Measurements from ENCODE around the gene BCL2L14.

The BCL2L14 gene, protein sequence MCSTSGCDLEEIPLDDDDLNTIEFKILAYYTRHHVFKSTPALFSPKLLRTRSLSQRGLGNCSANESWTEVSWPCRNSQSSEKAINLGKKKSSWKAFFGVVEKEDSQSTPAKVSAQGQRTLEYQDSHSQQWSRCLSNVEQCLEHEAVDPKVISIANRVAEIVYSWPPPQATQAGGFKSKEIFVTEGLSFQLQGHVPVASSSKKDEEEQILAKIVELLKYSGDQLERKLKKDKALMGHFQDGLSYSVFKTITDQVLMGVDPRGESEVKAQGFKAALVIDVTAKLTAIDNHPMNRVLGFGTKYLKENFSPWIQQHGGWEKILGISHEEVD

DNA sequence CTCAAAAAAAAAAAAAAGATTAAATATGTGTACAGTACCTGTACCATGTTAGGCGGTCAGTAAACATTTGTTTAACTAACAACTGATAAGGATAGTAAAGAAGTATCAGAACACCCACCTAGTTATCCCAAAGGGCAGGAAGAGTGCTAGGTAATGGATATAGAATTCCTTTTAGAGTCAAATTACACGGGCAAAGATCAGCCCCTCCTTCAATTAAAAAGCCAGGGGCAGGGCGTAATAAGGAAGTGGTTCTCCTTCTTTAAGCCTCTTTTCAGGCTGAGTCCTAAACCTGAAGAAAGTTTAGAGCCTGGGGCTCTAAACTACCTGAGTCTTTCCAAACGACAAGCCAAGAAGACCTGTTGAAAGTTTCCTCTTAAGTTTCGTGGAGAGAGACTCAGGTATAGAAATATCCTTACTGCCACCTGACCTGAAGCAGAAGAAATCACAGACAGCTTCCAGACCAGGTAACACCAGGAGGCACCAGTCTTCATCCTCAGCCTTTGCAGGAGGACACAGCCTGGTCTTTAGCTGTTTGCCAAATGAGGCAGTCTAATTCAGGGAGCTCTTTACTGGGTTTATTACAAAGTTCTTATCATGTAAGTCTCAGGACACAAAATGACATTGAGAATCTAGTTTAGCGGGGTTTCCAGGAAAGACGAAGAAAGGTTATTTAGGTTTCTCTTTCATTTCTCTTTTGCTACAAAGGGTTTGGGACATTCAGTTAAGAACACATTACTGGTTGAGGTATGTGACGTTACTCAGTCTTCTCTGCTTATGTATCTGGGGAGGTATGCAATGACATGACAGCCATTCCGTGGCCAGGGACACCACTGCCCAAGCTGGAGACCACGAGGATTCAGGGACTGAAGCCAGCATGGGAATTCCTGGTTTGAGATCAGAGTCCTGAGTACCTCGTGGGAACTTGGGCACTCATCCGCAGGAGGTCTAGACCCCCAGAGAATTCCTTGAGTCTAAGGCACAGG is at the start of gene BCL2L14:
Gene BCL2L14, plus strand, starts transcription at position 266 of the 983 bp plus-strand sequence. CDS start 8,367 bp downstream, outside the sequence.
- DNase-seq (ENCODE audit: low read depth in 2 of 2), result peak in 1 of 2 donors; percentile 3

DNA sequence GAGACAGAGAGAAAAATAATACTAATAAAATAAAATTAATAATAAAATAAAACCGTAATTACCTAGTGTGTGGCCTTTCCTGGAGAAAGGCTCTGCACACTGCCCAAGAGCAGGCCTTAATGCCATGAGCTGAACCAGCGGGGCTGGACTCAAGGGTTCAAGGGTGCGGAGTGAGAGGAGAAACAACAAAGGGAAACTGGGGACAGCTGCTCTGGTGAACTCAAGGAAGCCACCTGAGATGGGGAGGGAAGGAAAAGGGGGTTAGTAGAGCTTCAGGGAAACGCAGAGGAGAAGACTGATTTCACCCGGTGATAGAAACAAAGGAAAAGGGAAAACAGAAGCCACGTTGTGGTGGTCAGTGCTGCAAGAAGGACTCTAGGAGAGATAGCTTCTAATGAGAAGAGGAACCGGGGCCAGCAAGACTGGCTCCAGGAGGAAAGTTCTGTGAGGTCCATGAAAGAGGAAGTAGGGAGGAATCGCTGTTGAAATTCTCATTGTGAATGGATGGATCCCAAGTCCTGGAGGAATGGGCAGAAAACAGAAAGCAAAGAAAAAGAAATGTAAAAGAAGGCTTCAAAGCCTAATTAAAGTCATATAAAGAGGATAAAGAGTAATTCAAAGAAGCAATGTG is 48.3 kb upstream of the BCL2L14 start:
- no peak for DNase-seq (ENCODE audit: low read depth in 2 of 2)

DNA sequence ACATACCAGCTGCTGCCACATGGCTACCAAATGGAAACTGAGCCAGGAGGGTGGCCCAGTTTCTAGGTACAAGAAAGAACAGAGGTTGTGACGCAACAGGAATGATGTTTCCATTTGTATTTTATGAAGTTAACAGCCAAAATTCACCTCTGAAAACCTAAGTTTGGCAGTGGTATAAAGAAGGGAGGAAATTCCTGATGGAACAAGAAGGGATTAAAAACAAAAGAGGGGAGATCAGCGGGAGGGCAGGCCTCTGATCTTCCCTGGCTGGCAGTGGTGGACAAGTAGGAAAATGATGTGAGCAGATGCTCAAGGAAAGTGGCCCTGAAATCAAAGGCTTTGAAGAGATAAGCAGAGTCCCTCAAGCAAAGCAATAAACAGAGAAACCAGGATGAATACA is 47.3 kb upstream of the BCL2L14 start:
- DNase-seq (ENCODE audit: low read depth in 2 of 2), result no peak

DNA sequence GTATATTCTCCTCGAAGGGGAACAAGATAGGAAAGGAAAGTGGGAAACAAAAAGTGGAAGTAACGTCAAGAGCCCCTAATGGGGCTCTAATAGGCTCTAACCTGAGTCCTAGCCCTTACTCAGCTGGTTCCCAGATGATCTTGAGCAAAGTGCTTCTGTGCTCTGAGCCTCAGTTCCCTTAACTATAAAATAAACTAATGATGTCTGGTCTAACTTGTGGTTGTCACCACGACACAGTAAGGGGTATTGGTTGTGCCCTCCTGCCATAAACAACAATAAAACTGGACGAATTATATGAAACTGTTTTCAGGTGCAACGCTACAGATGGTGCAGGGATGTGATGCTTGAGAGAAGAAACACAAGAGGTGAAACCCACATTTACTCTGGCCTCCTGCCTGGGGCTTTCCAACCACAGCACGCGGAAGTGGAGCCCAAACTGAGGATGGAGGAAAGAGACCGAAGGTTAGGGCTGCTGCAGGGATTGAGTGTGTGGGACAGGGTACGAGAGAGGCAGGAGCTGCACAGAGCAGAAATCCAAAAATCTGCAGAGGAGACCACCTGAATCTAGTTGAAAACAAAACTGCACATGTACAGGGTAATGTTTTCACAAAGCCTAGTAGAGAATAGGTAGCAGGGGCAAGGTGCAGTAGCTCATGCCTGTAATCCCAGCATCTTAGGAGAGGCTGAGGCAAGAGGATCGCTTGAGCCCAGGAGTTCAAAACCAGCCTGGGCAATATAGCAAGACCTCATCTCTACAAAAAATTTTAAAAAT is 45.6 kb upstream of the BCL2L14 start:
- no peak for DNase-seq (ENCODE audit: low read depth in 2 of 2)

DNA sequence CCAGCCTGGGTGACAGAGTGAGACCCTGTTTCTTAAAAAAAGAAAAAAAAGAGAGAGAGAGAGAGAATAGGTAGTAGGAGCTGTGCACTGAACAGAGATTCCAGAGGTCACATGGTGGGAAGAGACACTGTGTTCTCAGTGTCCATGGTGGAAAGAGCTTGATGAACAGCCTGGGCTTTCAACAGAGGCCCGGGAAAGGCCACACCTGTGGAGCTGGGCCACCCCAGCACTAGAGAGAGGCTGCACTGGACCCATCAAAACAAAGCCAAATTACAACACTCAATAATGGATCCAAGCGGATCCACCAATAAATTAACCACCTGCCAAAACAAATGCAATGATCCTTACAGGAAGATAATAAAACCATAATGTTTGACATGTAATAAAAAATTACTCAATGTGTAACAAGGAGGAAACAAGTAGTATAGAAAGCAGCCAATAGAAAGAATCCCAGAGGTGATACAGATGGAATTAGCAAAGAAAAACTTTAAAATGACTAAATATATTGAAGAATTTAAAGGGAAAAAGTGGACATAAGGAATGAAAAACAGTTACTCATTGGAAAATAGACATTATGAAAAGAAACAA is 44.8 kb upstream of the BCL2L14 start:
- no peak for DNase-seq (ENCODE audit: low read depth in 2 of 2)

DNA sequence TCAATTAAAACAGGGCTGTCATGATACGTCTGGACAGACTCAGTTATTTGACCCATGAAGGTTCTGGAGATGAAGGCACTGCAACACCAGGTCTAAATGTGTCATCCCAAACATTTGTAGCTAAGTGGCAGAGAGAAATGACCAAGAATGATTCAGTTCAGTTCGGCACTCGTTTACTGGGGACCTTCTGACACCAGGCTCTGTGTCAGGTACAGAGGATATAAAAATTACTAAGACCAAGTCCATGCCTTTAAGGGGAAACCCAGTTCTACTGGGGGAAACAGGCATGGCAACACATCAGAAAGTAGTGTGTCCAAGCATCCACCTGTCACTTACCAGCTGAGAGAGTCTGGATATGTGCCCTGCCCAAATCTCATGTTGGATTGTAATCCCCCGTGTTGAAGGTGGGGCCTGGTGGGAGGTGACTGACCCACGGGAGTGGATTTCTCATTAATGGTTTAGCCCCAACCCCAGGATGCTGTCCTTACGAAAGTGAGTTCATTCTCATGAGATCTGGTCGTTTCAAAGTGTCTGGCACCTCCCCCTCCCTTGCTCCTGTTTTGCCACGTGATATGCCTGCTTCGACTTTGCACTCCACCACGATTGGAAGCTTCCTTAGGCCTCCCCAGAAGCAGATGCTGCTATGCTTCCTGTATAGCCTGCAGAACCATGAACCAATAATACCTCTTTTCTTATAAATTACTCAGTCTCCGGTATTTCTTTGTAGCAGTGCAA is 41.9 kb upstream of the BCL2L14 start:
- no peak for DNase-seq (ENCODE audit: low read depth in 2 of 2)

DNA sequence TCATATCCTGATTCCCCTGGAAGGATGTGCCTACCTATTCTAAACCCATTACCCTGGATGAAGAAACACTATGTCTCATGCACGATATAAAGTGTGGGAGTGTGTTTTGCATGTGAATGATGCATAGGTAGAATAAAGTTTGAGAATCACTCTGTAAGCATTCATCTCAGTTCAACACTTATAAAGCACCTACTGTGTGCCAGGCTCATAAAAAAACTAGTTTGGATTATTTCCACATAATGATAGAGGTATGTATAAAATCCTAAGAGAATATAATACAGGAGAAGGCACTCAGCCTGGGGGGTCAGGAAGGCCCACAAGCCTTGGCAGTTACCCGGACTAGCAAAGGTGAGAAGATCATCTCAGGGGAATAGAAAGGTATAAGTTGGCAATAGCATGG is 41.1 kb upstream of the BCL2L14 start:
- no peak for DNase-seq (ENCODE audit: low read depth in 2 of 2)

DNA sequence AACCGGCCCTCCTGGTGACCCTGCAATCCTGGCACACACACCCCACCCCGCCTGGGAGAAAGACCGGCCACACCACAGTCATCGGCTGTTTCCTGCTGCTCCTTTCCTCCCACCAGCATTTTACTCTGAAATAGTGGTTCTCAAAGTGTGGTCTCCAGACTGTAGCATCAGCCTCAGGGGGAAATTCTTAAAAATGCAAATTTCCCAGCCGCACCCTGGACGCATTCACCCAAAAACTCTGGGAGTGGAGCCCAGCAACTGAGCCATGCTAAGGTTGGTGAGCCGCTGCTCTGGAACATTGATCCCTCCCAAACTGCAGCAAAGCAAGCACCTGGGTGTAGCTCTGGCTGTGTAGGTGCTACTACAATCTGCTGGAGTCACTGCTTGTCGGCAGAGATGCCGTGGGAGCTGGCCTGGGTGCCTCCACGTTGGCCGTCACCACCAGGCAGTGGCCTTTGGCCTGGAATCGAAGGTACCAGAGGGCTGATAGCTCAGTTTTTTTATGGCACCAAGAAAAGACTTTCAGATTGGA is 38.4 kb upstream of the BCL2L14 start:
- no peak for DNase-seq (ENCODE audit: low read depth in 2 of 2)

DNA sequence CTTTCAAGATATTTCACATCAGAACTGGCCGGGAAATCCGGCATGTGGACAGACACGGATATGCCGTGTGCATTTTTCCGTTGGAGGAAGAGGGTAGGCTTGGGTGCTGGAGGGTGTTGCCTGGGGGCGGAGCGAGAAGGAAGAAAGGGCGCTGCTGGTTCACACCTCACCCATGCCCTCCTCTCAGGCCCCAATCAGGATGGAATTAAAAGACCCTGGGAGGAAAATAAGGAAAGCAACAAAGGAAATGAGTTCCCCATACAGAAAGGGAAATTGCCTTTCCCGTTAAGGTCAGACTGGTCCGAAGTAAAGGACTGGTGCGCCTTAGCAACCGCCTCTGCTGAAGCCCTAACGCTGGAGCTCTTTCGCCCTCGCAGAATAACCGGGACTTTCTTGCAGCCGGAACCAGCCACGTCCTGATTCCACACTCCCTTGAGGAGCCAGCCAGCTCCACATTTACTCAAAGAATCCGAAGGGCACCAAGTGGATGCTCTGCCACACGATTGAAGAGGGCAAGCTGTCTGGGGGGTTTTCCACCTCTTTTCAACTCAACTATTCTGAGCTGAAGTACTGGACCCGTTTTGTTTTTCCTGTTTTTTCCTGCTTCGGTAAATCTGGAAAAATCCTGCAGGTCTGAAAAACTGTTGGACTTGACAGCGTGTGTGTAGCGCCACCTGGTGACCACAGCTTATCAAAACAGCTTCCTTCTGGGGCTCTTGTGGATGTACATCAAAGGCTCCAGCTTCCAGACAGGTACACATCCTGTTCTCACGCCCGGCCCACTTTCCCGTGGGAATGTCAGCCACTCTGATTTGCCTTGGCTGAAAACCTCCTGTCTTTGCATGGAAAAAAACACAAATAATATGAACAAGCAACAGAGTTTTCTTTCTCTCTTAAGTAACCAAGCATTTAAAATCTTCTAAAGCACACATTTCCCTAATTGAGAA is 37.6 kb upstream of the BCL2L14 start:
- DNase-seq (ENCODE audit: low read depth in 2 of 2), result peak; percentile 65 to 66

DNA sequence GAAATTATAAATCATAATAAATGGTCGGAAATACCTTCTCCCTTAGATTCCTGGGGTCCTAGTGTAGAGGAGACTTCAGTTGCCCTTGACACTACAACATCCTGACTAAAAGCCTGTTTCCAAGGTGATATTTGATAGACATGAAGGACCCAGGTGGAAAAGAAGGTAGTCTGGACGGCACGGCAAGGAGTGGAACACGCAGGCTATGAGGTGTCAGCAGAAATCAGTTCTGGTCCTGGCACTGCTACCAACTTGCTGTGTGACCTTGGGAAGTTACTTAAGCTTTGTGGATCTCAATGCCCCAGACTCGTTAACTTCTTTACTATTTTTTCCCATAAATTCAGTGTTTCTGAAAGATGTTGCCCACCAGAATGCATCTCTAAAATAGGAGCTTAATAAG is 36.9 kb upstream of the BCL2L14 start:
- no peak for DNase-seq (ENCODE audit: low read depth in 2 of 2)

DNA sequence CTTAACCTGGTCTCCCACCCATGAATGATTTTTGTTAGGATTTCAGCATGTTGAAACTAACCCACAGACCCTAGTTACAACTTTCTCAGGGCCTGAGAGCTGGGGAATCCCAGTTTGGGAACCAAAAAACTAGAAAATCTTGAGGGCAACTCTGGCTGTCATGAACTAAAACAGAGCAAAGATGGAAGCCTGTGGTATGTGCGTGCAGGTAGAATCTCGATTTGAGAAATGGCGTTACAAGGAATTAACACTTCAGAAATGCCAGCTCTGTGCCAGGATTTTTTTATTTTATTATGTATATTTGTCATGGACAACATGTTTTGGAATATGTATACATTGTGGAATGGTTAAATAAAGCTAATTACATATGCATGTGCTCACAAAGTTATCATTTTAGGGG is 36.4 kb upstream of the BCL2L14 start:
- DNase-seq (ENCODE audit: low read depth in 2 of 2), result no peak

DNA sequence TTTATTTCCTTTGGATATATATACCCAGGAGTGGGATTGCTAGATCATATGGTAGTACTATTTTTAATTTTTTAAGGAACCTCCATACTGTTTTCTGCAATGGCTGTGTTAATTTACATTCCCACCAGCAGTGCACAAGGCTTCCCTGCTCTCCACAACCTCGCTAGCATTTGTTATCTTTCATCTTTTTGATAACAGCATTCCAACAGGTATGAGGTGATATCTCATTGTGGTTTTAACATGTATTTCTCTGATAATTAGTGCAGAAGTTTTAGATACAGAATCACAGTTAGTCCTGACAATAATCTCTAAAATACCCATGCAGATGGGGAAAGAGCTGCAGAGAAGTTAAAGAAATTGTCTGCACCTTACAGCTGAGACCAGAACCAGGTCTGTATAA is 35.5 kb upstream of the BCL2L14 start:
- DNase-seq (ENCODE audit: low read depth in 2 of 2), result no peak

DNA sequence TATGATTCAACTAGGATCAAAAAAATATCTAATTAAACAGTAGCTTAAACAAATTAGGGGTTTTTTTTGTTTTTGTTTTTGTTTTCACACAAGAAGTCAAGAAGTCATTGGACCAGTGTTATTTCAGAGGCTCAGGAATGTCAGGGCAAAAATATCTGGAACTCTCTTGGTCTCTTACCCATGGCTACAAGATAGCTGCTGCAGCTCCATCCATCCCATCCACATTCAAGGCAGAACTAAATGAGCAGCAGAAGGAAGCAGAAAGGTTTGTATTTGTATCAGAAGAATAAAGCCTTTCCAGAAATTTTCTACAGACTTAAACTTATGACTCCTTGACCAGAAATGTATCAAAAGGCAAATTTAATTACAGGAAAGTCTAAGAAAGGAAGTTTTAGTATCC is 33.8 kb upstream of the BCL2L14 start:
- no peak for DNase-seq (ENCODE audit: low read depth in 2 of 2)

DNA sequence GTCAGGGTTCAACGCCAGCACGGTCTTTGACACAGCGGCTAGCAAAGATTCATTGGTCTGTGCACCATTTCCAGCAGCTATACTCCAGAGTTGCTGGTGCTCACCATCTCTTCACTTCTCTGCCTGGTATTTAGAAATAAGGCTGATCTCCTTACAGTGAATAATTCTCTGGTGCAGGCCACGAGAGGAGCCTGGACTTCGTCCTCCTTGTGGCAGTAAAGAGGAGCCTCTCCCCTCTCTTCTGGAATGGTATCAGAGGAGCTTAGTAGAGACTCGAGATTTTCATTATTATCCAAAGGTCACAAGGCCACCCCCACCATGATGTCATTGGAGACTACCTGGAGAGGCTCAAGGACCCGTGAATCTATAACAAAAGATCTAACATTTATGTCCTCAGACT is 30.8 kb upstream of the BCL2L14 start:
- DNase-seq (ENCODE audit: low read depth in 2 of 2), result no peak

DNA sequence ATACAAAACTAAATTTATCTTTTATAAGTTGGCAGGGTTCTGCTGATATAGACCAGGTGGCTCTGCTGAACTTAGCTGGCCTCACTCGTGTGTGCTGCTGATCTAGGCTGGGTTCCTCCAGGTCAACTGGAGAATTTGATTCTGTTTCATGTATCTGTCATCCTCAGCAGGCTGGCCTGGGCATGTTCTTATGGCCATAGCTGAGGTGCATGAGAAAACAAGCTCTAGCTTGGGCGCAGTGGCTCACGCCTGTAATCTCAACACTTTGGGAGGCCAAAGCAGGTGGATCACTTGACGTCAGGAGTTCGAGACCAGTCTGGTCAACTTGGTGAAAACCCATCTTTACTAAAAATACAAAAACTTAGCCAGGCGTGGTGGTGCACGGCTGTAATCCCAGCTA is 24.3 kb upstream of the BCL2L14 start:
- no peak for DNase-seq (ENCODE audit: low read depth in 2 of 2)

DNA sequence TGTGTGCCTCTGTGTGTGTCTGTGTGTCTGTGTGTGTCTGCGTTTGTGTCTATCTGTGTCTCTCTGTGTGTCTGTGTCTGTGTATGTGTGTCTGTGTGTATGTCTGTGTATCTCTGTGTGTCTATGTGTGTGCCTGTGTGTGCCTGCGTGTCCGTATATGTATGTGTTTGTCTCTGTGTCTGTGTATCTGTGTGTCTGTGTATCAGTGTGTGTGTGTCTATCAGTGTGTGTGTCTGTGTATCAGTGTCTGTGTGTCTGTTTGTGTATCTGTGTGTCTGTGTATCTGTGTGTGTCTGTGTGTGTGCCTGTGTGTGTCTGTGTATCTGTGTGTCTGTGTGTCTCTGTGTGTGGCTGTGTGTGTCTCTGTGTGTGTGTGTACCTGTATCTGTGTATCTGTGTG is 23.1 kb upstream of the BCL2L14 start:
- no peak for DNase-seq (ENCODE audit: low read depth in 2 of 2)

DNA sequence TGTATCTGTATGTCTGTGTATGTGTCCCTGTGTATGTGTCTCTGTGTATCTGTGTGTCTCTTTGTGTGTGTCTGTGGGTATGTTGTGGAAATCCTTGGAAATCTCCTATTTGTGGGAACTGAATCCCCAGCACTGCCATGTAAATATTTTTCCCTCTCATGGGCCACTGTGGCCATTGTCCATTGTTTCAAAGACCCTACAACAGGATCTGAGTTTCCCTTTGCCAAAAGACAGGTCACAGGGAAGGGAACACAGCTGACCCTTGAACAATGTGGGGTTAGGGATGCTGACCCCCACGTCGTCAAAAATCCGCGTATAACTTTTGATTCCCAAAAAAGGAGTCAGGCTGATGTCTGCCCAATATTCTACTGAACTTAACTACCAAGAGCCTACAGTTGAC is 22.5 kb upstream of the BCL2L14 start:
- no peak for DNase-seq (ENCODE audit: low read depth in 2 of 2)

DNA sequence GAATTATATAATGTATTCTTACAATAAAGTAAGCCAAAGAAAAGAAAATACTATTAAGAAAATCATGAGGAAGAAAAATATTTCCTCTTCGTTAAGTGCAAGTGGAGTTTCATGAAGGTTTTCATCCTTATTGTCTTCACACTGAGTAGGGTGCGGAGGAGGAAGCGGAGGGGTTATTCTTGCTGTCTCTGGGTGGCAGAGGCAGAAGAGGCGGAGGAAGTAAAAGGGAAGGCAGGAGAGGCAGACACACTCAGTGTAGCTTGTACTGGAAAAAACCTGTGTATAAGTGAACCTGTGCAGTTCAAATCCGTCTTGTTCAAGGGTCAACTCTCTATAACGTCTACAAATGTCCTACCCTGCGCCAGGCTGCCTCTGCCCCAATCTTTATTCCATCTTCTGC is 22.0 kb upstream of the BCL2L14 start:
- no peak for DNase-seq (ENCODE audit: low read depth in 2 of 2)

DNA sequence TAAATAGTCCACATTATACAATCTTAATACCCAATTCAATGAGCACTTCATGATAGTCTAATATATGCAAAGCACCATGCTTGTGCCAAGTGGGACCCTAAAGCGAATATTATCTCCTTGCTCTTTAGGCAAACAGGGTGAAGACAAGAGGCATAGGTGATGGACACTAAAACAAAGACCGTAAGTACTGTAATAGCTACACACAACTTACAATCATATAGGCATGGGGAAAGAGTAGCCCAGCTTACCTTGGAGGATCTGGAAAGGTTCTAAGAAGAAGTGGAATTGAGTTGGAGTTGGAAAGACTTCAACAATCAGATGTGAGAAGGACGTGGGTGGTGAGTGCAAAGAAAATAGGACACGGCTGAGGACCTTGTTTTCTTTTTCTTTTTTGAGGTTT is 19.1 kb upstream of the BCL2L14 start:
- DNase-seq (ENCODE audit: low read depth in 2 of 2), result no peak
